Peyer's patch (tissue), 4 donors: Measurements from ENCODE around the gene ENOX2.

Experiments
- POLR2A ChIP-seq, 2 donors: fragments of 450-650 bp; IDR thresholded peaks; one replicate each; pipeline ENCODE4 v1.5.1; 2017; ENCODE audit warnings: antibody characterized with exemption in 2 of 2, mild to moderate bottlenecking in 2 of 2, moderate library complexity in 2 of 2
- TF ChIP-seq, protein P1 (sequence below), 6 experiments: fragments of 450-650 bp in 4 of 6; fragments of 200-600 bp in 2 of 6; sonication (generic) in 1 of 6; IDR thresholded peaks; one replicate each; pipeline ENCODE4 v1.5.1; 2017 to 2019; ENCODE audit warnings: antibody characterized with exemption in 6 of 6, mild to moderate bottlenecking in 3 of 6, moderate library complexity in 1 of 6

DNA sequence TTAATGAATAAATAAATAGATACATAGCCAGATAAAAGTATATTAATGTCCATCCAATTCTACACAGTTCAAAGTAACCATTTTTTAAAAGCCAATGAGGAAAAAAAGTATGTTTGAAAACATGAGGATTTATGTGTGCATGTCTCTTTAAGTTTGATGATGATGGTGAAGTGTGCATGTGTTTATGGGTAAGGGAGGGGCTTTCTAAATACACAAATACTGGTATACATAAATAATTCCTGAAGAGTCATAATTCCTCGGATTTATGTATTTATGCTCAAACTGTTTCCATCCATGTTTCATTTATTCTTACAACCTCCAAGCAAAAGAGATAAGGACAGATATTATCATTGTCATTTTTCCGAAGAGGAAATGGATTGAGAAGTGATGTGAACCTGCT lies 75.4 kb downstream of the ENOX2 start:
- TF ChIP-seq POLR2A (IDR thresholded peaks at IDR 0.05), result no peak
- TF ChIP-seq, protein P1, sequence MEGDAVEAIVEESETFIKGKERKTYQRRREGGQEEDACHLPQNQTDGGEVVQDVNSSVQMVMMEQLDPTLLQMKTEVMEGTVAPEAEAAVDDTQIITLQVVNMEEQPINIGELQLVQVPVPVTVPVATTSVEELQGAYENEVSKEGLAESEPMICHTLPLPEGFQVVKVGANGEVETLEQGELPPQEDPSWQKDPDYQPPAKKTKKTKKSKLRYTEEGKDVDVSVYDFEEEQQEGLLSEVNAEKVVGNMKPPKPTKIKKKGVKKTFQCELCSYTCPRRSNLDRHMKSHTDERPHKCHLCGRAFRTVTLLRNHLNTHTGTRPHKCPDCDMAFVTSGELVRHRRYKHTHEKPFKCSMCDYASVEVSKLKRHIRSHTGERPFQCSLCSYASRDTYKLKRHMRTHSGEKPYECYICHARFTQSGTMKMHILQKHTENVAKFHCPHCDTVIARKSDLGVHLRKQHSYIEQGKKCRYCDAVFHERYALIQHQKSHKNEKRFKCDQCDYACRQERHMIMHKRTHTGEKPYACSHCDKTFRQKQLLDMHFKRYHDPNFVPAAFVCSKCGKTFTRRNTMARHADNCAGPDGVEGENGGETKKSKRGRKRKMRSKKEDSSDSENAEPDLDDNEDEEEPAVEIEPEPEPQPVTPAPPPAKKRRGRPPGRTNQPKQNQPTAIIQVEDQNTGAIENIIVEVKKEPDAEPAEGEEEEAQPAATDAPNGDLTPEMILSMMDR (IDR thresholded peaks at IDR 0.05), result no peak
